HG03469 (cell line): ENCODE measurements around the gene ZNF414.
"Not testable (repeated sequence)": the region's sequence is repeated elsewhere in the genome, so short reads cannot be mapped to it uniquely, and the experiment has no call there.

Source experiments
- ATAC-seq: cut with Tn5 transposase; IDR thresholded peaks from one replicate; pipeline ENCODE4 v1.9.1; 2021; ENCODE audit warnings: mild to moderate bottlenecking, moderate library complexity, moderate number of reproducible peaks; ENCODE audit not compliant: unreplicated experiment

The ZNF414 gene, protein sequence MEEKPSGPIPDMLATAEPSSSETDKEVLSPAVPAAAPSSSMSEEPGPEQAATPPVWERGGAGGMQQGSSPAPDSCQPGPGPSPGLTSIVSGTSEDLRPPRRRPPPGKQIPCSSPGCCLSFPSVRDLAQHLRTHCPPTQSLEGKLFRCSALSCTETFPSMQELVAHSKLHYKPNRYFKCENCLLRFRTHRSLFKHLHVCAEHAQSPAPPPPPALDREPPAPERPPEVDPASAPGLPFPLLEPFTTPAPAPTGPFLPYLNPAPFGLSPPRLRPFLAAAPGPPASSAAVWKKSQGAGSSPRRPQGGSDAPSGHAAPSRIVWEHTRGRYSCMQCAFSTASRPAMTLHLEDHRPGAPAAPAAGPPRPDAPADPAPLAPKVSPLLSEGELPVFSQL

GRCh38 chr19:8513687-8514504, at the start of gene ZNF414:
TSS of gene ZNF414 (minus strand) at chr19:8514167. CDS start at chr19:8514046, 121 bp downstream.
- peak; percentile 66 for ATAC-seq

DNA sequence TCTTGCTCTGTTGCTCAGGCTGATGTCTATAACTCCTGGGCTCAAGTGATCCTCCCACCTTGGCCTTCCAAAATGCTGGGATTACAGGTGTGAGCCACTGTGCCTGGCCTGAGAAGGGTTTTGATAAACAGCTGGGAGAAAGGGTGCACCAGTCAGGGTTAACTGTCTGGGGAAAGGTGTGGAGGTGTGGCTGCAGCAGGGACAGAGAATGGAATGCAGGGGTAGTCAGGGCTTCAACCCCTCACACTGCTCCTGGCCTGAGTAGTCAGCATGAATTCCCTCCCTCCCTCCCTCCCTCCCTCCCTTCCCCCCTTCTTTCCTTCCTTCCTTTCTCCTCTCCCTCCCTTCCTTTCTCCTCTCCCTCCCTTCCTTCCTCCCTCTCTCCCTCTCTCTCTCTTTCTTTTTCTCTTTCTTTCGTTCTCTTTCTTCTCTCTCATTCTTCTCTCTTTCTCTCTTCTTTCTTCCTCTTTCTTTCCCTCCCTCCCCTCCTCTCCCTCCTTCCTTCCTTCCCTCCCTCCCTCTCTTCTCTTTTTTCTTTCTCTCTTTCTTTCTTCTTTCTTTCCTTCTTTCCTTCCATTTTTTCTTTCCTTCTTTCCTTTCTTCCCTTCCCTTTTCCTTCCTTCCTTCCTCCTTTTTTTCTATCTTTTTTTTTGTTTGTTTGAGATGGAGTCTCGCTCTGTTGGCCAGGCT, 47.3 kb upstream of the ZNF414 start:
- ATAC-seq = no peak

DNA sequence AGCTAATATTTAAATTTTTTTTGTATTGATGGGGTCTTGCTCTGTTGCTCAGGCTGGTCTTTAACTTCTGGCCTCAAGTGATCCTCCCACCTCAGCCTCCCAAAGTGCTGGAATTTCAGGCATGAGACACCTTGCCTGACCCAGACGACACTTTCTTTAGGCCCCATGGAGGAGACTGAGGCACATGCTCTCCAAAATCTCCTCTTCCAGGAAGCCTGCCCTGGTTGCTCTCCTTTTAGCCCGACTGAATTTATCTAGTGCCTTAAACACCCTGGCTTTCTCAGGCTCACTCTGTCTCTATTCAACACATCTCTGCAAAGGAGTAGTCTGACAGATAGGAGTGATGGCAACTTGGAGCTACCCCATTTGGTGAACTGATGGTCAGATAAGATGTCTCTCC, 44.4 kb upstream of the ZNF414 start:
- ATAC-seq = no peak

- no peak for ATAC-seq
These were observed 43.8 kb upstream of the ZNF414 start for GRCh38 chr19:8557642-8558238.

- ATAC-seq = not testable (repeated sequence)
These were observed 39.8 kb upstream of the ZNF414 start for GRCh38 chr19:8553729-8554128.

GRCh38 chr19:8552810-8553209, 38.8 kb upstream of the ZNF414 start:
- no peak for ATAC-seq

DNA sequence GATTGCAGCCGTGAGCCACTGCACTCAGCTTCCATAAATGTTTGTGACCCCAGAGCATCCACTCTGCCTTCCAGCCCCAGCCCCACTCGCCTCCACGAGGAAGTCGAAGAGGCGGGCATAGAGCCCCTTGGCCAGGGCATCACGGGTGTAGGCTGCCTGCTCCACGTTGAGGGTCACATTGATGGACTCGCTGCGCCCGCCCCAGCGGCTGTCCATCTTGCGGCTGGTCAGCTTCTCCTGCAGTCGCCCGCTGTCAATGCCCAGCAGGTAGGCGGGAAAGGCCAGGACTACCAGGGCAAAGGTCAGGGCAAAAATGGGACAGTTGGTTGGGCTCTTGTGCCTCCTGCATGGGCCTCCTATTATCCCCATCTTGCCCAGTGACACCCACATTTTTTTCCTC, 36.1 kb upstream of the ZNF414 start:
- ATAC-seq = no peak

- ATAC-seq = no peak
These were observed 31.8 kb upstream of the ZNF414 start for GRCh38 chr19:8545743-8546142.

GRCh38 chr19:8544168-8544567, 30.2 kb upstream of the ZNF414 start:
- ATAC-seq = no peak

DNA sequence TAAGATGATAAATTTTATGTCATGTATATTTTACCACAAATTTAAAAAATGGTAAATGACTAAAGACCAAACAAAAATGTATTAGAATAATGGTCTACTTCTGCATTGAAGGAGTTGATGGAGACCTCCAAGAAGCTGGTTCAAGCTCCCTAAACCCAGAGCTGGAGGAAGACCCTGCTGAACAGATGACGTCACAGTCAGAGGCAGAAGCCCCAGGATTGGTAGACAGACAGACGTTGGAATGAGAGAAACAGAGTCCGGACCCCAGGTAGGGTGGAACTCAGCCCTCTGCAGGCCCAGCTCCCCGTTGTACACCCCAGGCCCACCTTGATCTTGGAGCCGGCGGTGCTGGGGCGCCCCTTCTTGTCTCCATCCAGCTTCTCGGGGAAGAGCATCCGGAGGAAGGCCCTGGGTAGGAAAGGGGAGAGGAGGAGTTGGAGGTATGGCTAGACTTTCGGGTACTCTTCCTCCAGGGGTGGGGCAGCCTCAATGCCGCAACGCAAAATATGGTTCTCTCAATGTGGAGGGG, 25.7 kb upstream of the ZNF414 start:
- no peak for ATAC-seq

DNA sequence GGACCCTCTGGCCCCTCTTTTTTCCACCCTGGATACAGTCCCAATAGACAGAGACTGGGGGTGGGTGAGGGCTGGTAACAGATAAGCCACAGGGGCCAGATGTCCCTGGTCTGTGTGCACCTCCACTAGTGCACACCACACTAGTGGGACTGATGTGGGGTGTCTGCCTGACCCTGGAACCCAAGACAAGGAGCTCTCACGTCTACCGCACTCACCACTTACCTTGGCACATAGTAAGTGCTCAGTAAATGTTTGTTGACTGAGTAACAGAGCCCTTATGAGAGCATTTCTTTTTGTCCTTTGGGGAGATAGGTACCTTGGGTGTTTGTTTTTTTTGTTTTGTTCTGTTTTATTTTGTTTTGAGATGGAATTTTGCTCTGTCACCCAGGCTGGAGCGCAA, 23.1 kb upstream of the ZNF414 start:
- ATAC-seq = no peak

DNA sequence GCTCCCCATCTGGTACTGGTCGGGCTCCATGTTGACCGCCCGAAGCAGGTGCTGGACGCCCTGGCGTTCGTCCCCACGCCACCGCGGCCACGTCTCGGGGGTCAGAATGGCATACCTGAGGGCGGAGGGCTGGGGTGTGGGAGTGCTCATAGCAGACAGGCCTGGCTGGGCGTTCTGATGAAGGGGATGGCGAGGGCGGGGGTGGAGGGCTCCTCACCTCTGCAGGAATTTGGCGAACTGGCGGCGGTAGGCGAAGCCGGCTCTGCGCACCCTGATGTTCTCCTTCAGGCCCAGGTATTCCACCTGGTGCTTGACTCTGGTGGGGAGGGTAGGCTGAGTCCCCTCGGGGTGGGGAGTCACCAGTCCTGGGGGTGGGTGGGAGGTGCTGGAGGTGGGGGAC, 22.3 kb upstream of the ZNF414 start:
- no peak for ATAC-seq

DNA sequence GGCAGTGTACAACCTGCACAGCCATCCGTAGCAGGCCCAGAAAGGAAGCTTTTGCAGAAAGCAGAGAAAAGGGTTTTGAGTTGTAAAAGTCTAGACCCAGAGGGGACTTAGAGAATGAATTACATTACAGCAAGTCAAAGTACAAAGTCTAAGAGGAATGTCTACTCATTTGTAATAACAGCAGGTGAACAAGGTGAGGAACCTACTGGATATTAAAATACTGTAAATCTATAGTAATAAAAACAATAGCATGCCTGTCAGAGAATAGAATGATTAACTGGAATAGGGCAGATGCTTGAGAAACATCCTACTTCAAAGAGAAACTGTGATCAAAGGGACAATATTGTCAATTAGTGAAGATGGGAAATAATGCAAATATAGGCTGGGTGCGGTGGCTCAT, 18.3 kb upstream of the ZNF414 start:
- ATAC-seq = no peak

GRCh38 chr19:8531470-8531869, 17.5 kb upstream of the ZNF414 start:
- no peak for ATAC-seq

- no peak for ATAC-seq
These were observed 16.2 kb upstream of the ZNF414 start for GRCh38 chr19:8530061-8530679.

GRCh38 chr19:8529369-8530006, 15.5 kb upstream of the ZNF414 start:
- ATAC-seq = no peak

- ATAC-seq = no peak
These were observed 14.5 kb upstream of the ZNF414 start for GRCh38 chr19:8528500-8528899.

DNA sequence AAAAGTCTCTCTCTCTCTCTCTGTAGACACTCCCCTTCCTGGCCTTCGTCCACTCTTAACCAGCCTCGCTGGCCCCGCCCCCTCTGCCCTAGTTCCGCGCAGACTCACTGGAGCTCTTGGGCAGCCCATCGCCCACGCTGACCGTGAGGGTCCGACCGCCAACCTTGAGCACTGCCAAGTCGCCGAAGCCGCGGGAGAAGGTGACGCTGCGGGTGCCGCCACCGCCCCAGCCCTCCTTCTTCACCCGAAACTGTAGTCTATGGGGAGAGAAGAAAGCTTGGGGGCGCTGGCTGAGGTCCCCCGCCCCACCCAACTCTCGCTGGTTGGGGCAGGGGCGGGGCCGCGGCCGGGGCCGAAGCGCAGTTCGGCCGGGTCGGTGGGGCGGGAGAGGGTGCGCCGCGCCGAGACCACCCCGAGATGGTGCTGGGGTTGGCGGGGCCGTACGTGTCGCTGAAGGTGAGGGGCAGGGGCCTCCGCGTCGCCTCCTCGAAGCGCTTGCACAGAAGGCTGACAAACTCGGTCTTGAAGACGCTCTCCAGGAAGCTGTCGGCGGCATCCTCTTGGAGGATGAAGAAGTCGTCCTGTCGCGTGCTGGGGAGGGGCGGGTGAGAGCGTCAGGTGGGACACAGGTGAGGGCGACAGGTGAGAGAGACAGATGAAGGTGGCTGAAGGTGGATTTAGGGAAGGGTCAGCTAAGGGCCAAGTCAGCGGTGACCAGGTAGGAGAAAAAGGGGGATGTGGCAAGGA, 12.6 kb upstream of the ZNF414 start:
- ATAC-seq = no peak

DNA sequence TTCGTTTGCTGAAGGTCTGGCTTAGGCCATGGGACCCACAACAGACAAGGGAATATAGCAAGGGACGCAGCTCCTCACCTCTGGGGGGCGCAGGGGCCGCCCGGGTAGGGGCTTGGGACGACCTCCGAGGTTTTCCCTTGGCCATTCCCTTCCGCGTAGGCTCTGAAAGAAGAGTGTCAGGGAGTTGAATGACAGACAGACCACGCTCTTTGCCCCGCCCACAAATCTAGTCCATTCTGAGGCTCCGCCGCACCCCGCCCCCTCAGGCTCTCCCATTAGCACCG, 11.4 kb upstream of the ZNF414 start:
- no peak for ATAC-seq
